GM10266 (cell line): ENCODE data around the gene SQSTM1.

Experiments used
- DNase-seq: peaks from one replicate; pipeline ENCODE4 v3.0.0; 2012; ENCODE audit errors: extremely low spot score
- TF ChIP-seq, protein P1 (sequence below): IDR thresholded peaks from 2 replicates; pipeline ENCODE4 v1.5.1; 2012; ENCODE audit warnings: mild to moderate bottlenecking, low read depth; ENCODE audit not compliant: control insufficient read depth, insufficient read depth; ENCODE audit errors: missing control alignments

The SQSTM1 gene

DNA sequence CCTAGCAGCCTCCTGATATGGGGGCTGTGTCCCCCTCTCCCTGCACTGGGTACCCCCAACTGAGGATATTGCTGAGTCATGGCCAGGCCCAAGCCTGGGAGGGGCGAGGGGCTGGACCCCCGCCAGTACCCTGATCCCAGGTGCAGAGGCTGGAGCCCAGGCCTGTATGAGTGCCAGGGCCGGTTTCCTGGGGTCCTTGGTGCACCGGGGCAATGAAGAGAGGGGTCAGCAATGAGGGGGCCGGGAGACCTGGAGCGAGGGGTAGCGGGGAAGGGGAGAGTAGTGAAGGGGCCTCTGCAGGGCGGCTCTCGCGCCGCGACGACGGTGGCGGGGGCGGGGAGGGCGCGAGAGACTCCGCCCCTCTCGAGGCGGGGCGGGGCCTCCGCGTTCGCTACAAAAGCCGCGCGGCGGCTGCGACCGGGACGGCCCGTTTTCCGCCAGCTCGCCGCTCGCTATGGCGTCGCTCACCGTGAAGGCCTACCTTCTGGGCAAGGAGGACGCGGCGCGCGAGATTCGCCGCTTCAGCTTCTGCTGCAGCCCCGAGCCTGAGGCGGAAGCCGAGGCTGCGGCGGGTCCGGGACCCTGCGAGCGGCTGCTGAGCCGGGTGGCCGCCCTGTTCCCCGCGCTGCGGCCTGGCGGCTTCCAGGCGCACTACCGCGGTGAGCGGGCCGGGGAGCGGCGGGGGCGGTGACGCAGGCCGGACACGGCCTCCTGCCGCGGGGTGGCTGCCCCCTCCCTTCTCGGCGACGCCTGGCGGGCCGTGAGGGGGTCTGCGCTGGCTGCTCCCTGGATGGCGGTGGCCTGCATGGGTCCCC lies at the start of gene SQSTM1:
Gene SQSTM1 (plus strand): TSS at position 423 of the 815 bp plus-strand sequence. CDS start 32 bp downstream, at position 455.
- TF ChIP-seq, protein P1, sequence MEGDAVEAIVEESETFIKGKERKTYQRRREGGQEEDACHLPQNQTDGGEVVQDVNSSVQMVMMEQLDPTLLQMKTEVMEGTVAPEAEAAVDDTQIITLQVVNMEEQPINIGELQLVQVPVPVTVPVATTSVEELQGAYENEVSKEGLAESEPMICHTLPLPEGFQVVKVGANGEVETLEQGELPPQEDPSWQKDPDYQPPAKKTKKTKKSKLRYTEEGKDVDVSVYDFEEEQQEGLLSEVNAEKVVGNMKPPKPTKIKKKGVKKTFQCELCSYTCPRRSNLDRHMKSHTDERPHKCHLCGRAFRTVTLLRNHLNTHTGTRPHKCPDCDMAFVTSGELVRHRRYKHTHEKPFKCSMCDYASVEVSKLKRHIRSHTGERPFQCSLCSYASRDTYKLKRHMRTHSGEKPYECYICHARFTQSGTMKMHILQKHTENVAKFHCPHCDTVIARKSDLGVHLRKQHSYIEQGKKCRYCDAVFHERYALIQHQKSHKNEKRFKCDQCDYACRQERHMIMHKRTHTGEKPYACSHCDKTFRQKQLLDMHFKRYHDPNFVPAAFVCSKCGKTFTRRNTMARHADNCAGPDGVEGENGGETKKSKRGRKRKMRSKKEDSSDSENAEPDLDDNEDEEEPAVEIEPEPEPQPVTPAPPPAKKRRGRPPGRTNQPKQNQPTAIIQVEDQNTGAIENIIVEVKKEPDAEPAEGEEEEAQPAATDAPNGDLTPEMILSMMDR = peak; percentile 0
- peak; percentile 94 for DNase-seq

DNA sequence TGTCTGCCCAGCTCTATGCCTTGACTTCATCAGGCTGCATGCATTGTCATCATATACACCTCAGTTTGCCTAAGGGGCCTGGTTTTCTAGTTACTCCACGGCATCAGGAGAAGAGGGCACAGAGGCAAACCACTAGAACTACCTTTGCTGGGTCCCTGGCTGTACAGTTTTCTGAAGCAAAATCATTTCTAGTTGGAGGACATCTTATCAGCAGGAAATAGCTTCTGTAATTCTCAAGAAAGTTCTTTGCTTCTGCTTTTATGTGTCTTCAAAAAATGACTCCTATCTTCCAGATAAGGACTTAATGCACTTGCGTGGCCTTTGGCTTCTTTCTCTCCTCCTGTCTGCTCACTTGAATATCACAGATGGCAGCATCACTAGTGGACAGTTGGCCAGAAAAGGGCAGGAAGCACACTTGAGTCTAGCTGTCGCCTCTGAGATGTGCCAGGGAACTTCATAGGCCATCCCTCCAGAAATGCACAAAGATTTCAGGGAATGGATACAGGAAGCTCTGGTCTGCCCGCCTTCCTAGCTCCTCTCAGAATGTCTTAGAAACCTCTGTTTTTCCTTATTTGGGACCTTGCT lies 49.3 kb upstream of the SQSTM1 start:
- no peak for DNase-seq
- TF ChIP-seq, protein P1 = no peak

DNA sequence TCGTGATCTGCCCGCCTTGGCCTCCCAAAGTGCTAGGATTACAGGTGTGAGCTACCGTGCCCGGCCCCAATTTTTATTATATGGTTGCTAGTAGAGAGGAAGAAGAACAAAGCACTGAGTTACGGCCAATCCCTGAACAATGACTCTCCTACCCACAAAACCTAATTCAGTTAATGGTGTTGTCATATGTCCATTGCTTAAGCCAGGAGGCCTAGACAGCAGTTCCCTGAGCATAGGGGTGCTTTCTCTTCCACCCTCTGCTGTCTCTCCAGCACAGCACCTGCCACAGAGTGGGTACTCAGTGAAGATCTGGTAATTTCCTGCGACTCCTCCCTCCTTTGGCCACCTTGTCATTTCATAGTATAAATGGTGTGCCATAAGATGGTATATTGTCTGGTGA lies 48.4 kb upstream of the SQSTM1 start:
- TF ChIP-seq, protein P1 = no peak
- DNase-seq = no peak

DNA sequence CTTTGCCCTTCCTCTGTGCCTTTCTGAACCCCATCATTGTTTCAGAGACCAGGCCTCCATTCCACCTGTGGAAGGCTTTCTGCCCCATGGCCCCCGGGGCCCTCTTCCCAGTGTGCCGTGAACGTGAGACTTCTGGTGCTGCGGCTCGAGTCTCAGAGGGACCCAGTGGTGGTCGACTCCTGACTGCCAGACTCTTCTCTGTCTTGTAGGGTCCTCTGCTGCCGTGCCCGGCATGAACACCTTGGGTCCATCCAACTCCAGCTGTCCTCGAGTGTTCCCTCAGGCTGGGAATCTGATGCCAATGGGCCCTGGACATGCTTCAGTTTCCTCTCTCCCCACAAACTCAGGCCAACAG lies 47.0 kb upstream of the SQSTM1 start:
- TF ChIP-seq, protein P1 = no peak
- DNase-seq = no peak

GRCh38 chr5:179774442-179774841 lies 46.3 kb upstream of the SQSTM1 start:
- TF ChIP-seq, protein P1 = no peak
- no peak for DNase-seq

- TF ChIP-seq, protein P1 = no peak
- no peak for DNase-seq
These were observed 44.2 kb upstream of the SQSTM1 start for GRCh38 chr5:179776411-179776938.

- DNase-seq = no peak
- TF ChIP-seq, protein P1 = no peak
These were observed 43.2 kb upstream of the SQSTM1 start for GRCh38 chr5:179777456-179777855.
